GM21367 (cell line): ENCODE measurements around the gene MTFP1.

Source experiments
- ATAC-seq: cut with Tn5 transposase; IDR thresholded peaks from one replicate; pipeline ENCODE4 v1.9.1; 2021; ENCODE audit not compliant: unreplicated experiment

The MTFP1 gene, protein sequence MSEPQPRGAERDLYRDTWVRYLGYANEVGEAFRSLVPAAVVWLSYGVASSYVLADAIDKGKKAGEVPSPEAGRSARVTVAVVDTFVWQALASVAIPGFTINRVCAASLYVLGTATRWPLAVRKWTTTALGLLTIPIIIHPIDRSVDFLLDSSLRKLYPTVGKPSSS

DNA sequence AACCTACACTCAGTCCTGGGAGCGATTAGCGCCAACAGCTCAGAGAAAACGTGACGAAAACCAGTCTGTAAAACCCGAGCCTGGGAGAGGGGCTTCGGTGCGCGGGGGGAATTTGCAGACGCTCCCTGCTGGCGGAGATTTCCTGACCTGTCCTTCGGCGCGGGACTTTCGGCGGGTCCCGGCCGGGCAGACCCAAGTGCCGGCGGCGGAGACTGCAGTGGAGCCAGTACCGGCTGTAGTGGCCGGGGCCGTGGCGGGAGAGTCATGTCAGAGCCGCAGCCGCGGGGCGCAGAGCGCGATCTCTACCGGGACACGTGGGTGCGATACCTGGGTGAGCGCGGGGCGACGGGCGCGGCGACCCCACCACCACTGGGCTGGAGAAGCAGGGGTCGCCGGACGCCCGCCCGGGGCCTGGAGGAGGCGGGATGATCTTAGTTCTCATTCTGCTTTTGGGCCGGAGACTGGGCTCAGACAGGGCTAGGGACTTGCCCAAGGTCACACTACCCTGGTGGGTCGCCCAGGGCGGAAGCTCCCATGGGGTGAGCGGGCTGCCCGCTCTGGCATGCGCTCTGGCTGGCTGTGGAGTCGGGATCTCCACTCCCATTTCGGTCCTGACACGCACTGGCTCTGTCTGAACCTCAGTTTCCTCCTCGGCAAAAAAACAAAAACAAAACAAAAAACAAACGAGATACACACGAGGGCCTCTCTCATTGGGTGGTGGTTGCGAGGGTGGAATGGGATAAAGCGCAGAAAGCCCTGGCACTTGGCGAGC lies at the start of gene MTFP1:
TSS of gene MTFP1 (plus strand) at position 153 of the 772 bp plus-strand sequence. CDS start at position 265, 112 bp downstream.
- ATAC-seq: no peak

DNA sequence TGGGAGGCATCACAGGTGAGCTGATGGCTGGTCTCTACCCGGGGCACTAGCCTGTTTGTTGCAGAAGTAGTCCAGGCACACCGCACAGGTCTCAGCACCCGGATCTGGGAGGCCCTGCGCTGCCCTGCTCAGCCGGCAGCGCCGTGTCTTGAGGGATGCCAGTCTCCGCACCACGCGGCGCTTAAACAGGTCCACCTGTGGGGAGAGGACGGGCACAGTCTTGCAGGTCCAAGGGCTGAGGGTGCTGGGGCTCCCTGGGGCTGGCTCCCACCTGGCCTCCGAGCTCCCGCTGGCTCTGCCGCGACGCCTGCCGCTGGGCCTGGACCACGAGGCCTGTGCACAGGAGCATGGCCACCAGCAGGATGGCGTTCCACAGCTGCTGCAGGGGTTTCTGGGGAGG lies 45.6 kb upstream of the MTFP1 start:
- no peak for ATAC-seq

DNA sequence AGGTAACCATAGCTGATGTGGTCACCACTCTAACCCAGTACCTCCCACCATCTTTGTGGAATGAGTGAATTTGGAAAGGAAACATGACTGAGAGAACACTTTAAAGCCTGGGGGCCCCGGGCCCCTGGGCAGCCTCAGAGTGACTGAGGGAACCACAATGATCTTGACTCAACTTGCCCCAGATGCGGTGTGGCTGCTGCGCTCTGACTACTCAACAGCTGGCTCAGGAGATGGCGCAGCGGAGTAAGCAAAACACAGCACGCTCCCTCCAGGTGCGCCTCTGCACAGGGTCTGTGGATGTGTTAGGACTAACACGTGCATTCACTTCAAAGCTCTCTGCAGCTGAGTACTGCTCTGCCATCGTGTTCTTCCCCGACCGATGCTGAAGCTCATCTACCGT lies 44.3 kb upstream of the MTFP1 start:
- no peak for ATAC-seq

DNA sequence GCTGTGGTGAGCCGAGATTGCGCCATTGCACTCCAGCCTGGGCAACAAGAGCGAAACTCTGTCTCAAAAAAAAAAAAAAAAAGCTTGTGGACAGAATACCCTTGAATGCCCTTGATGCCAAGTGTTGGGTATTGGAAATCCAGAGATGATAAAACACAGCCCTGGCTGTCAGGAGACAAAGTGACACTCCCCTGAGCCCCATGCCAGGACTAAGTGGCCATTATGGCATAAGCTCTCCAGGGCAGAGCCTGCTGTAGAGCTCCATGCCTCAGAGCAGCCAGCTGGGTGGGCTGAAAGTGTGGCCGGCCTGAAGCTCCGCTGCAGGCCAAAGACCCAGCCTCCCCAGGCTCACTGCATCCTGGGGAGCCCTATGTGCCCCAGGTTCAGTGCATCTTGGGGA lies 43.2 kb upstream of the MTFP1 start:
- ATAC-seq: no peak

DNA sequence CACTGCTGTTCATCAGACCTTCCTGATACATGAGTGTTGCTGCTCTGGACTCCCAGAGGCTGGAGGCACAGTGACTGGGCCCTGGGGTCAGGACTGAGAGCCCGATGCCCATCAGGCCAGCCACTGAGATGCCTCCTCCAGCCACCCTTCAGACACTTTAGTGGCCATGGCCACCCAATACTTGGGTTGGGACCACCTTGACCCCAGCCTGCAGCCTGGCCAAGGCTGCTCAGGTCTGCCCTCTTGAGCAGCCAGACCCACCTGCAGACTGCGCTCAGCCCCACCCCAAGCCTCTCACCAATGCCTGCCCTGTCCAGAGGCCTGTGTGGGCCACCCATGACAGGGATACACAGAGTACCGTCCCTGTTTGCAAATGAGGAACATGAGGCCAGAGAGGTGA lies 42.5 kb upstream of the MTFP1 start:
- ATAC-seq: no peak

DNA sequence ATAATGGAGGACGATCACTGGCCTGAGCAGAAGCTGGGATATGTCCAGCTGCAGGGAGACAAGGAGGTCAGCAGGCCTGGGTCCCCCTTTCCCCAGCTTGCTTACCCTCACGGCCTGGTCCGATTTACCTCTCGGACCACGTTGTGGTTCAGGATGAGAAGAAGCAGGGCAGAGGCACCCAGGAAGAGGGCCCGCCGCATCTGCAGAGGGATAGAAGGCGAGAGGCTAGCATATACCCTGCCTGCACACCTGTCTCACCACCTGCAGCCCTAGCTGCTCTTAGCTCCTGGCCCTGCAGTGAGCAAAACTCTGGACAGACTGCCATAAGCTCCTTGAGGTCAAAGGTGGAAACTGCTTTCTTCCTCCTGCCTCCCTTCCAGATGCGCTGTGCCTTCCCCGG lies 39.6 kb upstream of the MTFP1 start:
- no peak for ATAC-seq

DNA sequence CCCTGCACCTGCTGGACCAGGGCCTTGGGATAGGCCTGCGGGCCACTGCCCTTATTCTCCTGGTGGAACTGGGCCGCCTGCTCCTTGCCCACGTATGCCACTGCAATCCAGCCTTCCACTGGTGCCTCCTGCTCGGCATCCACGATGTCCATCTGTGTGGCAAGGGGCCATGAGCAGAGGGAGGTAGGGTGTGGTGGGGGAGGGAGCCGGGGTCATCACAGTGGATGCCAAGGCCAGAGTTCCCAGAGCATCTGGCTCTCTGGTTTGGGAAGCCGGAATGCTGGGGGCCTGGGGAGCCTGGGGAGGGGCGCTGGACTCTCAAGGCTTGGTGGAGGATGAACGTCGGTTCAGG lies 39.0 kb upstream of the MTFP1 start:
- ATAC-seq: no peak

DNA sequence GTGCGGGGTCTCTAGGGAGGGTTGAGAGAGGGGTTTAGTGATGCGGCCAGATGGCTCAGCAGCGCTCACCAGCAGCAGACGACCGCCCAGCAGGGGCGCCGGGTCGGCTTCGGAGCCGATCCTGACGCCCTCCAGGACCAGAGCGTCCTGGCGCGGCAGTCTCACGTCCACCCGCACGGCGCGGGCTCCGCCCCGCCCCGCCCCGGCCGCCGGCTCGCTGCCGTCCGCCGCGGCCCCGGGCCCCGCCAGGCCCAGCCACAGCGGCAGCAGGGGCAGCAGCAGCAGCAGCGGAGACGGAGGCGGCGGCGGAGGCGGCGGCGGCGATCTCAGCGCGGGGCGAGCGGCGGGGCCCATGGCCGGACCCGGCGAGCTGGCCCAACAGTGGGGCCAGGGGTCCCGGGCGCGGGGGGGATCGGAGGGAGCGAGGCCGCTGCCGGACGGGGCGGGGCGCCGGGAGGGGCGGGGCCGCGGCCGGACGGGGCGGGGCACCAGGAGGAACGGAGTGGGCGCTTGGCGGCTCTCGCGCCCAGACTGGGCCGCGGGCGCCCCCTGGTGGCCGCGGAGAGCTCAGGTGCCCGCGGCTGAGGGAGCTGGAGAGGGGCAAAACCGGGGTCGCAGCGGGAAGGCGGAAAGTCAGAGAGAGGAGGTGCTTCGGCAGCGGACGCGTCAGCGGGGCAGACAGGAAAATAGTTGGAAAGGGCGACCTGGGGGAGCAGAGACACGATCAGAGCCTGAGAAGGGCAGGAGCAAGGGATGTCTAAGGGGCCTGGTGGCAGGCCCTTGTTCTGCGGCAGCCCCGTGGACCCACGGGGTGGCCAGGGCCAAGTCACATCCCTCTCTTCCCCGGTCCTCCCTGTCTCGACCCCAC lies 38.4 kb upstream of the MTFP1 start, which contains the start of gene RNF215:
TSS of gene RNF215 (minus strand) at position 452 of the 868 bp plus-strand sequence. CDS start at position 354, 98 bp downstream.
- peak; percentile 59 for ATAC-seq

DNA sequence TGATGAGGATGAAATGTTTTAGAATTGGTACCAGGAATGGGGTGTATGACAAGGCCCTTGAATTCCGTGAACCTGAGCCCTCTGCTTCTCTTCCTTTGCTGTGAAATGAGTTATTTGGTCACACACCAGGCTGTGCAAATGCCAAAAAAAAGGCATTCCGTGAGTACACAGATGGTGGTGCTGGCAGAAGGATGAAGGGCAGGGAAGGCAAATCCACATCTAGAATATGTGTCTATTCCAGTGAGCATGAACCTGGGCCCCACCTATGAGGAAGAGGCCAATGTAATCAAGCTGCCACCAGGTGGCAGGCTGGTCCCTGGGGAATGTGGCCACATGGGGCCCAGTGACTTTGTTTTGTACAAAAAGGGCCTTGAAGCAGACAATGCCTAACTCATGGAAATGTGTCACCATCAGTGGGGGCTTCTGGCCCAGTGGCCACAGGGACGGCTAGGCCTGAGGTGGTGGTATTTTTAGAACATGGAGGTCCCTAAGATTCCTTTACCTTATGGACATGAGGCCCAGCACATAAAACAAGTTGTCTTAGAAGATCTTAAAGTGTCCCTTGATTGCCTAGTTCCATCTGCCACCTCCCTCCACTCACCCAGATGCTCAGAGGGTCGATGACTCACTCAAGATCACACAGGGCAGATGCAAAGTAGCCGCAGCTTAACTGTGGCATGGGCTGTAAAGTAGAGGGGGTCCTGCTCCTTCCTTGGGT lies 34.4 kb upstream of the MTFP1 start:
- no peak for ATAC-seq

DNA sequence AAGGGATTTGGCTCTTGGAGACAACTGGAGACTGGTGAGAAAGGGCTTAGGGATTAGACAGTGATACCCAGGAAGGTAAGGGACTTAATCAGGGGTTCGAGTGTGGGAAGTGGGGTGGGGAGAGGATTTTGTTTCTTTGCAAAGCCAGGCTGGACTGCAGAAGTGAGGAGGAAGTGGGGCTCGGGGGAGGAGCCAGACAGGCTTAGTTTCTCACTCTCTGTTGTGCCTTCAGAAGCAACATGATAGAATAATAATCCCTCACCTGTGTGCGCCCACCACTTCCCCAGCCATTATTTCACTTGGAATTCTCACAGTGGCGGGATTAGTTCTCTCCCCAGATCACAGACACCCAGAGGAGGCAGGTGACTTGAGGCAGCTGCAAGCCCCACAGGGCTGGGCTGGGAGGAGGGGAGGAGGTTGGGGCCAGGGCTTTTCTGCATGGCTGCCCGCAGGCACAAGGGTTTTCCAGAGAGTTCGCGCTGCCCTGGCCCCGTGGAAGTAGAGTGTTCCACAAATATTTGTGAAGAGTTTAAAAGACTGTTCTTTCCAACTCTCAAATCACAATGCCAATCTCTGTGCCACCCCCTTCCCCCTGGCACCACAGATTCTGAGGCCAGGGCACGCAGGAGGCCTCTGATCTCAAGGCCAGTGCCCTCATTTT lies 32.8 kb upstream of the MTFP1 start:
- no peak for ATAC-seq

DNA sequence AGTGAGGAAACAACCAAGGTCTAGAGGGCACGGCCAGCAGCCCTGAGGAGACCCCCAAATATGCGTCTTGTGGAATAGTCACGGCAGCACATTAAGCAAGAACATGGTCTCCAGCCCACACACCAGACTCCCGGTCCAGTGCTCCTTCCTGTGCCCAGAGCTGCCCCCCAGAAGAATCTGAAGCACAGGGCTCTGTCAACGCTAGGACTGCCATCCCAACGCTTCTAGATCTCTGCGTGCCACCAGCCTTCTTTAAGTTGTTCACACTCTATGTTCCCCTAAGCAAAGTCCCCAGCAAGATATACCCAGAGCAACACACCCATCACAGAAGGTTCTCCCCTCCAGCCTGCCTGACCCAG lies 32.3 kb upstream of the MTFP1 start:
- ATAC-seq: no peak

DNA sequence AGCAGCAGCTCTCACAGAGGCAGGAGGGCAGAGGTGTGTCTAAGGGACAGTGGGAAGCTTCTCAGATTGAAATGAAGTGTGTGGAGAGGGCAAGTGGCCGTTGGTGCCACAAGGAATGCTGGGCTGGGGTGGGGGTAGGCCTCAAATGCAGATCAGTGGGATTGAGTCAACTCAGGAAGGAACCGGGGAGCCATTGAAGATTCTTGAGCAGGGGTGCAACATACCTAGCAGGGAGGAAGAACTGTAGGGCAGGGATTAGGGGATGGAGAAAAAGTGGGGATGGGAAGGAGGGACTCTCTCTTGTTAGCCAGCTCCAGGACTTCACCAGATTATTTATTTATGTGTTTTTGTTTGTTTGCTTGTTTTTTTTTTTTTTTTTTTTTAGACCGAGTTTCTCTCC lies 31.7 kb upstream of the MTFP1 start:
- ATAC-seq: no peak

DNA sequence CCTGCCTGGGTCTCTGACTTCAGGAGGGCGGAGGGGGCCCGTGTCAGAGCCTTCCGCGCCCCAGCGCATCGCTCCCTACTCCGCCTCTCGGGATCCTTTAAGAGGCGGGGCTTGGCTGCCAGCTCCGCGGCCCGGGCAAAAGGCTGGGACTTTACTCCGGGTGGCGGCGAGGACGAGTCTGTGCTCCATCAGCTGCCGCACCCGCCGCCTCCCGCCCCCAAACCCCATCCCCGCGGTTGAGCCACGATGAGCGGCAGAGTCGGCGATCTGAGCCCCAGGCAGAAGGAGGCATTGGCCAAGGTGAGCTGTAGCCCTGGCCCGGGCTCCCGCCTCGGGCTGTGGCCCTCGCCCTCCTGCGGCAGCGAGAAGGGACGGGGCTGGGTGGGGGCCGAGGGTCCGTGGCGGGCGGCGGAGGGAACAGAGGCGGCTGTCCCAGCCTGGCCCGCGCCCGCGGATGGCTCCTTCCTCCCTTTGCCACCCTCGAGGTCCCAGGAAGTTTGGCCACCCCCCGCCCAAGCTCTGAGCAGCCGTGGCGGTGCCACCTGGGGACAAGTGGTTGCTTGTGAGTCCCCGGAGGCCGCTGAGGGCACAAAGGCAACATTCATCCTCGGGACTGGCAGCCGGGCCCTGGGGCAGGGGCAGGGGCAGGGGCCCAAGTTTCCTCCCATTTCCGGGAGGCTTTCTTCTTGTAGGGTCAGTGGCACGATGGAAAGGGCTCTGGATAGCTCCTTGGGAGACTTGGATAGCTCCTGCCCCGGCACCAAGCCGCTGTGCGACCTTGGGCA lies 28.5 kb upstream of the MTFP1 start, which contains the start of gene SEC14L2:
TSS of gene SEC14L2 (plus strand) at position 148 of the 785 bp plus-strand sequence. CDS start at position 247, 99 bp downstream.
- ATAC-seq: no peak

DNA sequence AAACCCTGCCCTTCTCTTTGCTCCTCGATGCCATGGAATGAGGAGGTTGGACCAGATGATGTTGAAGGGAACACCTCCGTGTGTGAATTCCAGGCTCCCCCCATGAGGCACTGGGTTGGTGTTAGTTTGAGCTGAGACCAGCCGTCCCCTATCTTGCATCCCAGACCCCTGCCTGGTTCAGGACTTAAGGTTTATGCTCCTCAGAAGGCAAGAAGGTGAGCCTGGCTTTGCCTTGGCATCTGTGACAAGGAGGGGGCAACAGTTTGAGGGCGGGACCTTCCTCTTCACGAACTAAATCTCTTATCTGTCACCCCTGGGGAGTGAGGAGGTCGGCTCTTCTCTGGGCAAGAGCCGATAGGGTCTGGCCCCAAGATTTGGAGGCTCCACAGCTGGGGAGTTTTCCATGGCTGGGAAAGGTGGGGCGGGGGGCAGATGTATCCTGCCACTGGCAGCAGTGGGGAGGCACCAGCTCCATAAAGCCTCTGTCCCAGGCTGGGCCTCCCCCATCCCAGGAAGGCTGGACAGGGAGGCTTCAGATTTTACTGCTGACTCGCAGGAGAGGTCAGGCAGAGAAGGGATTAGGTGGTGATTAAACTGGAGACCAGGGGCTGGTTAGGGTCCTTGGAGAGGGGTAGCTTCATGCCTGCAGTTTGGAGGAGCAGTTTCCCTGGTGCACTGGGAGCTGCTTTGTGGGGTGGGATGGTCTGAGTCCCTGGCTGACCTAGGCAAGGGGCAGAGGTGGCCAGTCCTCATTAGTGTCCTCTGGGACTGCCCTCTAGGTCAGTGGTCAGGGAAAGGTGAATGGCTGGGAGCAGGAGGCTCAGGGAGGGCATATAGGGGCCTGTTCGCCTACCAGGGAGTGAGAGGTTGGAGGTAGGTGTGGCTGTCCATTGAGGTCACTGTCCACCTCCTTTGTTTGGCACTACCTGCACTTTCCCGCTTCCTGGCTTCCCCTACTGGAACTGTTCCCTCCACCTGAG lies 27.6 kb upstream of the MTFP1 start:
- ATAC-seq: no peak

DNA sequence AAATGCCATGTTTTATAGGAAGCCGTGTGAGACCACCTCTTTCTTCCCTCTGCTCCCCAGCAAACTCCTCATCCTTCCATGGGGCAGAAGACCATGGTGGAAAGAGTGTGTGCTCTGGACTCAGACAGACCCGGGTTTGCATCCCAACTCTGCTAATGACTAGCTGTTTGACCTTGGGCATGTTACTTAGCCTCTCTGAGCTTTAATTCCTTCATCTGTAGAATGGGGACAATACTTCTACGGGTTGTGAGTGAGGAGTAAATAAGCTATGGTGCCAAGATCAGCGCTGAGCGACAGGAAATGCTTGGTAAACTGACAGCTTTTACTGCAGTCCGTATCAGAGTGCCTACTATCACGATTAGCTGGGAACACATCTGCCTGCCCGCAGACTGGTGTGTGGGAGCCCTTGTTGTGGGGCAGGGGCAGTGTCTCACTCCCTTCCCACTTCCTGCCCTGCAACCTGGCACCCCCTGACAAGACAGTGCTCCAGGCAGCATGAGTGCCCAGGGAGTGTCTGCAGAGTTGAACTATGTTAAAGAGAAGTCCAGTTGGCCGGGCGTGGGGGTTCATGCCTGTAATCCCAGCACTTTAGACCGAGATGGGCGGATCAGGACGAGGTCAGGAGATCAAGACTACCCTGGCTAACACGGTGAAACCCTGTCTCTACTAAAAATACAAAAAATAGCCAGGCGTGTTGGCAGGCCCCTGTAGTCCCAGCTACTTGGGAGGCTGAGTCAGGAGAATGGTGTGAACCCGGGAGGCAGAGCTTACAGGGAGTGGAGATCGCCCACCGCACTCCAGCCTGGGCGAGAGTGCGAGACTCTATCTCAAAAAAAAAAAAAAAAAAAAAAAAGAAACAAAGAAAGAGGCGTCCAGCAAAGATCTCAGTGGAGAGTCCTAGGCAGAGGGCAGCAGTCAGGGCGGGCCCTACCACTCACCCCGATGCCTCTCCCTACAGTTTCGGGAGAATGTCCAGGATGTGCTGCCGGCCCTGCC lies 26.6 kb upstream of the MTFP1 start:
- no peak for ATAC-seq

DNA sequence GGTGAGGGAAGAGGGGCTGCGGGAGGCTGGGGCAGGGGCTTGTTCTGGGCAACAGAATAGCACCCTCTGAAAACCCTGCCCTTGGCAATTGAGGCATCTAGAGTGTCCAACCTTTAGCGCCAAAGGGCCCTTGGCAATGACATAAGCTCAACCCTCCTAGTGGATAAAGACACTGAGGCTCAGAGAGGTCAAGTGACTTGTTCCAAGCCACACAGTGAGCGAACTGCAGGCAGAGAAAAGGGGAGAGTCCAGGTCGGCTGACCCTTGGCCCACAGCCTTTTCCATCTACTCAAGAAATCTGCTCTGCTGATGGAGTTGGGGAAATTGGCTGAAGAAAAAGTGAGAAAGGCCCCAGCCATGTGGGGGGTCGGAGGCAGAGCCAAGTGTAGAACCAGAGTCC lies 25.9 kb upstream of the MTFP1 start:
- ATAC-seq: no peak

DNA sequence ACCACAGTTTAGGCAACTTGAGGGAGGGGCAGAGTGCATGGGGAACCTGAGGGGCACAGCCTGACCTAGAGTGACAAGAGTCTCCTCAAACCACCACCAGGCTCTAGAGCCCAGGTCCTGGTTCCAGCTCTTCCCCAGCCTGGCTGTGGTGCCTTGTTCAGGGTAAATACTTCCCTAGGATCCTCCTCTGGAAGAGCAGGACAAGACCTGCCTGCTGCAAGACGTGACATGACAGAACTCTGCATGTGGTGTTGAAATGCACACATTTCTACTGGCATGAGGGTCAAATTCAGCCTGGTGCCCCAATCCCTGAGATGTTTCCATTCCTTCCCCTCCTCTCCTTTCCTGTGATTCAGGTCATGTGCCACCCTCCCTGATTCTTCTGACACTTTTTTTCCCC lies 25.4 kb upstream of the MTFP1 start:
- no peak for ATAC-seq
